Osteoblast (primary cell): ENCODE data around the gene ITGA7. TPM values are rescaled to one million over a fixed set of nuclear protein-coding genes. Genes with fewer than 3 reads are reported as not detected.

Experiments
- DNase-seq: peaks from one replicate; pipeline ENCODE4 v3.0.0; 2011; ENCODE audit warnings: low spot score, mixed read lengths; ENCODE audit not compliant: insufficient read length; ENCODE audit errors: missing footprints
- H2AFZ ChIP-seq: 2 replicates; pipeline ENCODE4 v1.6.0; 2011; ENCODE audit warnings: mild to moderate bottlenecking, low read length
- H3K27ac ChIP-seq: 2 replicates; pipeline ENCODE4 v1.5.1; 2011; ENCODE audit warnings: mild to moderate bottlenecking, low read depth, low read length, moderate library complexity
- H3K27me3 ChIP-seq: 2 replicates; pipeline ENCODE4 v1.6.0; 2012; ENCODE audit warnings: mild to moderate bottlenecking, control low read depth, inconsistent platforms, low read length, moderate library complexity; ENCODE audit not compliant: insufficient read depth
- H3K36me3 ChIP-seq: 2 replicates; pipeline ENCODE4 v1.5.1; 2011; ENCODE audit warnings: mild to moderate bottlenecking, low read length, control low read depth, moderate library complexity; ENCODE audit not compliant: insufficient read depth
- H3K4me1 ChIP-seq: 2 replicates; pipeline ENCODE4 v1.5.1; 2011; ENCODE audit warnings: mild to moderate bottlenecking, low read length, control low read depth, moderate library complexity; ENCODE audit not compliant: insufficient read depth
- H3K4me2 ChIP-seq: 2 replicates; pipeline ENCODE4 v1.6.0; 2011; ENCODE audit warnings: mild to moderate bottlenecking, low read length; ENCODE audit not compliant: insufficient read depth
- H3K4me3 ChIP-seq: fragments of 200-600 bp; sonication (generic); 3 replicates; pipeline ENCODE4 v1.5.1; 2012; ENCODE audit warnings: mild to moderate bottlenecking, low read length, inconsistent platforms; ENCODE audit not compliant: insufficient read depth
- H3K79me2 ChIP-seq: 2 replicates; pipeline ENCODE4 v1.6.0; 2012; ENCODE audit warnings: mild to moderate bottlenecking, low read length, control low read depth, inconsistent platforms; ENCODE audit not compliant: insufficient read depth
- H3K9me3 ChIP-seq: 2 replicates; pipeline ENCODE4 v1.5.1; 2011; ENCODE audit warnings: low read depth, low read length, control low read depth
- H4K20me1 ChIP-seq: 2 replicates; pipeline ENCODE4 v1.6.0; 2012; ENCODE audit warnings: mild to moderate bottlenecking, low read length, control low read depth; ENCODE audit not compliant: insufficient read depth
- total RNA-seq: library from RNA; depleted of rRNA; stranded (reverse); fragments of >200 nt; gene quantifications from 2 replicates; pipeline ENCODE4 v1.2.3, GENCODE V29; 2012
- TF ChIP-seq, protein P1 (sequence below): IDR thresholded peaks from 2 replicates; pipeline ENCODE4 v1.5.1; 2011; ENCODE audit warnings: mild to moderate bottlenecking, low read depth, low read length, moderate library complexity; ENCODE audit errors: extremely low read depth

ITGA7 gene
- total RNA-seq, 1 donor = 22.4 TPM

DNA sequence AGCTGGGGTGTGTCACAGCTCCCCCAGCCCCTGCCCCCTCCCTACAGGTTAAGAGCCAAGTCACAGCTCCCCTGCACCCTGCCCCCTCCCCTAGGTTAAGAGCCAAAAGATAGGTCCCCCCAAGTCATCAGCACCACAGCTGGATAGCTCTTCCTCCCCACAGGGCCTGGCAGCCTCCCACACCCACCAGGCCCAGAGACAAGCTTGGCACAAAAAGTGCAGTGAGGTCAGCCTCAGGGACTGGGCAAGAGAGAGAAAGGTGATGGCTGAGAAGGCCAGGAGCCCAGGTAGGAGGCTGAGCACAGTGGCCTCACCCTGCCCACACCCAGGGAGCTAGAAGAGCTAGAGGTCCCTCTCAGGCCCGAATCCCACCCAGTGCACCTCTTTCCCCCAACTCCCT is 8.7 kb downstream of the ITGA7 start:
- TF ChIP-seq, protein P1, sequence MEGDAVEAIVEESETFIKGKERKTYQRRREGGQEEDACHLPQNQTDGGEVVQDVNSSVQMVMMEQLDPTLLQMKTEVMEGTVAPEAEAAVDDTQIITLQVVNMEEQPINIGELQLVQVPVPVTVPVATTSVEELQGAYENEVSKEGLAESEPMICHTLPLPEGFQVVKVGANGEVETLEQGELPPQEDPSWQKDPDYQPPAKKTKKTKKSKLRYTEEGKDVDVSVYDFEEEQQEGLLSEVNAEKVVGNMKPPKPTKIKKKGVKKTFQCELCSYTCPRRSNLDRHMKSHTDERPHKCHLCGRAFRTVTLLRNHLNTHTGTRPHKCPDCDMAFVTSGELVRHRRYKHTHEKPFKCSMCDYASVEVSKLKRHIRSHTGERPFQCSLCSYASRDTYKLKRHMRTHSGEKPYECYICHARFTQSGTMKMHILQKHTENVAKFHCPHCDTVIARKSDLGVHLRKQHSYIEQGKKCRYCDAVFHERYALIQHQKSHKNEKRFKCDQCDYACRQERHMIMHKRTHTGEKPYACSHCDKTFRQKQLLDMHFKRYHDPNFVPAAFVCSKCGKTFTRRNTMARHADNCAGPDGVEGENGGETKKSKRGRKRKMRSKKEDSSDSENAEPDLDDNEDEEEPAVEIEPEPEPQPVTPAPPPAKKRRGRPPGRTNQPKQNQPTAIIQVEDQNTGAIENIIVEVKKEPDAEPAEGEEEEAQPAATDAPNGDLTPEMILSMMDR = no peak
- peak; percentile 41 for DNase-seq

DNA sequence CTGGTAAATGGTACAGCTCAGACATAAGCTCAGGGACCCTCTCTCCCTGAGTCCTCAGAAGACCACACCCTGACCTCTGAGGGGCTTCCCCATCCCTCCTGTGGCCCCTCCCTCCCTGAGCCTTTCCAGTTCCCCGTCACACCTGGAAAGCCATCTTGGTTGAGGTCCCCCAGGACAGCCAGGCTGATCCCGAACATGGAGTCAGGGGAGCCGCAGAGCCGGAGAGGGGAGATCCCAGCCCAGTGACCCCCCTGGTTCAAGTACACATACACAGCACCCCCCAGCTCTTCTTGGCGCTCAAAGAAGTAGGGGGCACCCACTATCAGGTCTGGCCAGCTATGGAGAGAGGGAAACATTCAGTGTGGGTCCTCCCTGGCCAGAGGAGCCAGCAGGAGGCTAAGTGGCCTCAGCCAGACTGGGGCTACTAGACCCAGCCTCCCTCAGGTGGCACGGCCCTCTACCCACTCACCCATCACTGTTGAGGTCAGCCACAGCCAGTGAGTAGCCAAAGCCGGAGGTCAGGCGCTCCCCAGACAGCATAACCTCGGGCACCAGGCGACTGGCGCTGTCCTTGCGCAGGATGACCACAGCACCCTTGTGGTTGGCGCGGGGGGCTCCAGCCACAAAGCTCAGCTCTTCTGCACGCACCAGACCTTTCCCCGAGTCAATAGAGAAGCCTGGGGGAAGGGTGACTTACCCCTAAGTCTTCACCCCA is 9.3 kb downstream of the ITGA7 start:
- peak; percentile 43 for DNase-seq
- TF ChIP-seq, protein P1 = no peak
- Histone ChIP-seq H3K4me2 (no peak overlapping the region), H3K36me3 (peaks cover 69% of the 10 kb centered on the region), H3K9me3 (no peaks in the 10 kb centered on the region), H3K79me2 (peaks cover 40% of the 10 kb centered on the region), H3K4me1 (peaks cover 7% of the 10 kb centered on the region), H3K27ac (no peak overlapping the region), H3K27me3 (no peaks in the 10 kb centered on the region), H2AFZ (no peak overlapping the region), H3K4me3 (no peak overlapping the region), H4K20me1 (peaks cover 30% of the 10 kb centered on the region)

More for the DNA sequence above, 8.7 kb downstream of the ITGA7 start:
- Histone ChIP-seq H3K4me1 (peaks cover 12% of the 10 kb centered on the region), H3K9me3 (no peaks in the 10 kb centered on the region), H3K27me3 (no peaks in the 10 kb centered on the region), H4K20me1 (peaks cover 36% of the 10 kb centered on the region), H3K79me2 (peaks cover 46% of the 10 kb centered on the region), H3K4me3 (no peak overlapping the region), H3K36me3 (peaks cover 63% of the 10 kb centered on the region), H3K4me2 (no peak overlapping the region), H2AFZ (no peak overlapping the region), H3K27ac (no peak overlapping the region)

DNA sequence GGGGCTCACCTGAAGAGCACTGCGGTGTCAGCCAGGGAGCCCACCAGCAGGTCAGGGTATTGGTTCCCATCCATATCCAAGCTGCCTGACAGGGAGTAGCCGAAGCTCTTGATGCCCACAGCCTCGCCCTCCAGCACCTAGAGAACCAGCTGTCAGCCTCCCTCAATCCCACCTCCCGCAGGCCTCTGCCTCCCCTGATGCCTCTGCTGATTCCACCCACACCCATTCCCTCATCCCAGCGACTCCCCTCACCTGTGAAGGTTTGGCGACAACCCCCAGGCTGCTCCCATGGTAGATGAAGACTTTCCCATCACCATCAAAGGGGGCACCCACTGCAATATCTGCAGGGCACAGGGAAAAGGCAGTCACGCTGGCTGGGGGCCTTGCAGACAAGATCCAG is 10.0 kb downstream of the ITGA7 start:
- no peak overlapping the region for H3K4me2 ChIP-seq
- H3K4me3 ChIP-seq = no peak overlapping the region
- DNase-seq = peak; percentile 66
- H3K27ac ChIP-seq = no peak overlapping the region
- no peaks in the 10 kb centered on the region for H3K27me3 ChIP-seq
- peaks cover 76% of the 10 kb centered on the region for H3K36me3 ChIP-seq
- TF ChIP-seq, protein P1 = no peak
- H3K9me3 ChIP-seq = no peaks in the 10 kb centered on the region
- peaks cover 4% of the 10 kb centered on the region for H3K4me1 ChIP-seq
- peaks cover 23% of the 10 kb centered on the region for H4K20me1 ChIP-seq
- H2AFZ ChIP-seq = no peak overlapping the region
- peaks cover 33% of the 10 kb centered on the region for H3K79me2 ChIP-seq

GRCh38 chr12:55696796-55697462 is 10.8 kb downstream of the ITGA7 start:
- no peaks in the 10 kb centered on the region for H3K27me3 ChIP-seq
- peak; percentile 21 for DNase-seq
- no peak overlapping the region for H3K4me2 ChIP-seq
- H4K20me1 ChIP-seq = peaks cover 20% of the 10 kb centered on the region
- H2AFZ ChIP-seq = no peak overlapping the region
- no peak overlapping the region for H3K4me3 ChIP-seq
- TF ChIP-seq, protein P1 = no peak
- peaks cover 29% of the 10 kb centered on the region for H3K79me2 ChIP-seq
- H3K36me3 ChIP-seq = peaks cover 84% of the 10 kb centered on the region
- no peak overlapping the region for H3K27ac ChIP-seq
- H3K4me1 ChIP-seq = peaks cover 4% of the 10 kb centered on the region
- no peaks in the 10 kb centered on the region for H3K9me3 ChIP-seq
